T-helper 2 cell treated with Interferon-gamma antibody and Interleukin-4, amounts not matched to agents 5 μg/mL and 100 μg/mL, for 36 hours (primary cell): ENCODE data around the gene DOLPP1.

Source experiments
- DNase-seq: peaks from one replicate; pipeline ENCODE4 v3.0.0; 2021; ENCODE audit warnings: low spot score
- H3K27ac Mint-ChIP-seq: one replicate; pipeline ENCODE4 v1.8.0; 2021; ENCODE audit warnings: mild to moderate bottlenecking, mixed read lengths
- H3K27me3 Mint-ChIP-seq: one replicate; pipeline ENCODE4 v1.8.0; 2021; ENCODE audit warnings: low read depth, mixed read lengths
- H3K36me3 Mint-ChIP-seq: one replicate; pipeline ENCODE4 v1.8.0; 2021; ENCODE audit warnings: low read depth, mixed read lengths
- H3K4me1 Mint-ChIP-seq: one replicate; pipeline ENCODE4 v1.8.0; 2021; ENCODE audit warnings: low read depth, mixed read lengths
- H3K4me3 Mint-ChIP-seq: one replicate; pipeline ENCODE4 v1.8.0; 2022; ENCODE audit warnings: mild to moderate bottlenecking, moderate library complexity, mixed read lengths
- H3K9me3 Mint-ChIP-seq: one replicate; pipeline ENCODE4 v1.8.0; 2021; ENCODE audit warnings: mixed read lengths

DOLPP1 gene

DNA sequence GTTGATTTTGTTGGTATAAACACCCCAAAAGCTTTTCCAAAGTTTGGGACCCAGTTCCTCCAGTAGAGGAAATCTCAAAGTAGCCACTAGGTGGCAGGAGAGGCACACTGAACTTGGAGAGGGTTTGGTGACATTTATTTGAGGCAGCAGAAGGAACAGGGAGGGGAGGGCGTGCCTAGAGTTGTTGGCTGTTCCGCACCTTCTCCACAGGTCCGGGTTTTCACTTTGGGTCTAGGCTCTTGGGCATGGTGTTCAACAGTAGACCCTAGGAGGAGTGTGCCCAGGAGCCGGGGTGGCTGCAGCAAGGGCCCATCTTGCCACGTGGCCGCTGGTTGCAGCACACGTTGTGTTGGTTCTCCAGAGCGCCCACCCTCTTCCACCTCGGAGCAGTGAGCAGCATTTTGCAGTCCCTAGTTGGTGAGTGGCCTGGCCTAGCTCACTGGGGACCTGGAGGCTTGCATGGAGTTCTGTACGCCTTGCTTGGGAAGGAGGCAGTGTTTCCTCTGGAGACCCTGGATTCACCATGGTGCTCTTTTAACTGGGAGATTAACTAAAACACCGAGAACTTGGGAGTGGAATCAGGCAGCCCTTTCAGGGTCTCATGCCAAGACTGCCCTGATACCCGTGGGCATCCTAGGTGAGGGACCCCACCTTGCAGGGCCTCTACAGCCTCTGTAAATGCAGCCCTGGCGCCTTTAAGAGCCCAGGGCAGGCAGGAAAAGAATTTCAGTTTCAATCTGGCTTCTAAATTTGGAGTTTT lies 58.5 kb downstream of the DOLPP1 start:
- Mint-ChIP-seq H3K36me3 (peaks cover 35% of the 10 kb centered on the region), H3K4me3 (peak overlapping the region; percentile 87), H3K4me1 (peaks cover 40% of the 10 kb centered on the region), H3K27ac (peak overlapping the region; percentile 95), H3K9me3 (no peaks in the 10 kb centered on the region), H3K27me3 (no peaks in the 10 kb centered on the region)
- DNase-seq = peak; percentile 75

DNA sequence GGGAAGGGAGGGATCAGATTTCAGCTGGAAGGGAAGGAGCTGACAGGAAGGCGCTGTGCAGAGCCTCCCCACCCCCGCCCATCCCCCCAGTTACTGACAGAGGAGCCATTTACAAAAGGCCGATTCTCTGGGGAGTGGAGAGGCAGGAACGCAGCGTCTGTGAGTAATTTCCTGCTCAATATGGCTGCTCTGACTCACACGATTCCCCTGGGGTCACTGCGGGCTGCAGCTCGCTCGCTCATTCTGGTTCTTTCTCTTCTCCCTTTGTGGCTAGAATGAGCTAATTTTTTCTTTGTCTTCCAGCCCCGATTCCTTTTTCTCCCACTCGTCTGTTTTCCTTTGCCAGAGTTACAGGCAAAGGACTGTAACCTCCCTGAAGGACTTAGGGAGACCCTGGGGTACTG lies 59.1 kb downstream of the DOLPP1 start:
- Mint-ChIP-seq H3K9me3 (no peaks in the 10 kb centered on the region), H3K4me3 (peak overlapping the region; percentile 87), H3K27ac (peak overlapping the region; percentile 95), H3K4me1 (peaks cover 40% of the 10 kb centered on the region), H3K27me3 (no peaks in the 10 kb centered on the region), H3K36me3 (peaks cover 30% of the 10 kb centered on the region)
- peak; percentile 84 for DNase-seq
